Hindlimb muscle (tissue), 1 donor: Measurements from ENCODE around the gene IL17D. TPM values are rescaled to one million over a fixed set of nuclear protein-coding genes. Genes with fewer than 3 reads are reported as not detected.
"Not testable (repeated sequence)": the region's sequence is repeated elsewhere in the genome, so short reads cannot be mapped to it uniquely, and the experiment has no call there.

Experiments used
- DNase-seq: peaks from one replicate; pipeline ENCODE4 v3.0.0-alpha.2; 2013
- polyA plus RNA-seq: library from polyadenylated mRNA; unstranded; fragments of 120-200 nt; gene quantifications from one replicate; pipeline ENCODE4 v1.2.1, GENCODE V29; 2013; ENCODE audit not compliant: insufficient read length

Gene IL17D
- polyA plus RNA-seq, 1 donor, result 18.2 TPM

- DNase-seq, result no peak
These were observed 17.6 kb downstream of the IL17D start for GRCh38 chr13:20721058-20721453.

DNA sequence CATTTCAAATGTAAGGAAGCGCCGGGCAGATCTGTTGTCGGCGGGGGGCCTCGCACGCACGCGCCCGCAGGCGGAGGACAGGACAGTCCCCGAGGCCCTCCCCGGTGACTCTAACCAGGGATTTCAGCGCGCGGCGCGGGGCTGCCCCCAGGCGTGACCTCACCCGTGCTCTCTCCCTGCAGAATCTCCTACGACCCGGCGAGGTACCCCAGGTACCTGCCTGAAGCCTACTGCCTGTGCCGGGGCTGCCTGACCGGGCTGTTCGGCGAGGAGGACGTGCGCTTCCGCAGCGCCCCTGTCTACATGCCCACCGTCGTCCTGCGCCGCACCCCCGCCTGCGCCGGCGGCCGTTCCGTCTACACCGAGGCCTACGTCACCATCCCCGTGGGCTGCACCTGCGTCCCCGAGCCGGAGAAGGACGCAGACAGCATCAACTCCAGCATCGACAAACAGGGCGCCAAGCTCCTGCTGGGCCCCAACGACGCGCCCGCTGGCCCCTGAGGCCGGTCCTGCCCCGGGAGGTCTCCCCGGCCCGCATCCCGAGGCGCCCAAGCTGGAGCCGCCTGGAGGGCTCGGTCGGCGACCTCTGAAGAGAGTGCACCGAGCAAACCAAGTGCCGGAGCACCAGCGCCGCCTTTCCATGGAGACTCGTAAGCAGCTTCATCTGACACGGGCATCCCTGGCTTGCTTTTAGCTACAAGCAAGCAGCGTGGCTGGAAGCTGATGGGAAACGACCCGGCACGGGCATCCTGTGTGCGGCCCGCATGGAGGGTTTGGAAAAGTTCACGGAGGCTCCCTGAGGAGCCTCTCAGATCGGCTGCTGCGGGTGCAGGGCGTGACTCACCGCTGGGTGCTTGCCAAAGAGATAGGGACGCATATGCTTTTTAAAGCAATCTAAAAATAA is 18.2 kb downstream of the IL17D start:
- no peak for DNase-seq

DNA sequence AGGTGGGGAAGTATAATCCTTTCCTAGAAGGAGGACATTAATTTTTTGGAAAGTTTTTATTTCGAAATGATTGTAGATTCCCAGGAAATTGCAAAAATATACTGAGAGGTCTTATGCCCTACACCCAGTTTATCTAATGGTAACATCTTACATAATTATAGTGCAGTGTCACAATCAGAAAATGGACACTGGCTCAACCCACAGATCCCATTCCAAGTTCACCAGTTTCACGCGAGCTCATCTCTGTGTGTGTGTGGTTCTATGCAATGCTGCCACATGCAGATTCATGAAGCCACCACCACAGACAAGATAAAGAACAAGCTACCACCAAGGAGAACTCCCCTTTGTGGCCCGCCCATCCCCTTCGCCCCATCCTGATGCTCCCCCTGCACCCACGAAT is 24.4 kb downstream of the IL17D start:
- no peak for DNase-seq

DNA sequence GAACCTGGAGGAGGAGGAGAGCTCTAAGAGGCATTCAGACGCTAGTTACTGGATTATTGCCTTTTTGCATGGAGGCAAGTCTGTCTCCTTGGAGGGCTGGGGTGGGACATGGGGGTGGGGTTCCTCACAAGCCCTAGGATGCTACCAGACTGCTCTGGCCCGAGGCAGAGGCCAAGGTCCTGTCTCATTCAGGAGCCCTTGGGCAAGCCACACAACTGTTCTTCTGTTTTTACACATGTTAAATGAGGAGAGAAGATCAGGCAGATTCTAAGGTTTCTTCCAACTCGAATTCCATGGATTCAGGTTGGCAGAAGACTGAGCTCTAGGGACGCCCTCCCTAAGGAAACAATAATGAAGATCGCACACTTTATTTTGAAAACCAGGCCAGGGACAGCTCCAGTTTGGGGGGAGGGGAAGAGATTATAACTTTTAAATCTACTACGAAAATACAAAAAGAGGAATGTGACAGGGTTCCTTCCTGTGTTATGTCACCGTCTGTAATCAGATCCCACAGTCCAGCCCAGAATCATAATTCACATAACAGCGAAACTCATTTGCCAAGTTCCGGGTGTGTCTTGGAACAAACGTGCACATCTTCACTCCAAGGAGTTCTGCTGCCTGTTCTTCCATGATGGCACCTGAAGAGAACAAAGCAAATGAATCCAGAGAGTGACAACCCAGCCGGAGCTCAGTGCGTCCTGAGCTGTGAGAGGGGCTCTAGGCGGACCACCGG is 25.2 kb downstream of the IL17D start:
- peak; percentile 84 for DNase-seq

DNA sequence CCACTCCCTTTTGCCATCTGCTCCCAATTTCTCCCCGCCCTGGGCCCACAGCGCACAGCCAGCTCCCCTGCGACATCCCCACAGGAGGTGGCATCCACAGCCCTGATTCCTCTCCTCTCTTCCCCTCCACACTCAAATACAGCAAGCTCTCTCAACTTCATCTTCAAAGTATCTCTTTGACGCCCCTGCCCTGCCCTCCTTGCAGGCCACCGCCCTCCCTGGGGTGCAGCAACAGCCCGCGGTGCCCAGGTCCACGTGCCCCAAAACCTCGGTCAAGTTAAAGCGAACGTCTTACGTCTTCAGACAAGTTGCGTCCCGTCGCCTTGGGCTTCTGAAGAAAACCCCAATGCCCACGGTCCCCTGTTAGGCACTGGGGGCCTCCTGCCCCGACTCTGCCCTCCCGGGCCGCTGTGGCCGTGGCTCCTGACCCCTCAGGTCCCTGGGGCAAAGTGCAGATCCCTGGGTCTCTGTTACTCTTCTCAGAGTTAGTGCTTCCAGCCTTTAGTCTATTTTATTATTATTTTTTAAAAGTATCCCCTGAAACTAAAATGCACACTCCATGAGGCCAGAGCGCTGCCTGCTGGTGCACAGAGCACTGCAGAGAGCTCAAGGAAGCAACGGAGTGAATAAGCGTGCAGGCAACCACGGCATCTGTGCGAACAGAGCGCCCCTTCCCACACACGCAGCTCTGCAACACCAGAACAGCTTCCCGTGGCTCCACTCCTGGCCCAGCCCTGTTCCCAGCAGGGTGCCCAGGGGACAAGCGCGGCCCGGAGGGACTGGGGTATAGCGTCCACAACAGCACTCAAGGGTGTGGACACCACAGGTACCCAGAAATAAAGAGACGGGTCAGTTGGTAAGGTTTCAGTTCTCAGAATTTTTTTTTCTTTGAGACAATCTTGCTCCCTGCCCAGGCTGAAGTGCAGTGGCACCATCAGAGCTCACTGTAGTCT is 26.4 kb downstream of the IL17D start:
- no peak for DNase-seq

DNA sequence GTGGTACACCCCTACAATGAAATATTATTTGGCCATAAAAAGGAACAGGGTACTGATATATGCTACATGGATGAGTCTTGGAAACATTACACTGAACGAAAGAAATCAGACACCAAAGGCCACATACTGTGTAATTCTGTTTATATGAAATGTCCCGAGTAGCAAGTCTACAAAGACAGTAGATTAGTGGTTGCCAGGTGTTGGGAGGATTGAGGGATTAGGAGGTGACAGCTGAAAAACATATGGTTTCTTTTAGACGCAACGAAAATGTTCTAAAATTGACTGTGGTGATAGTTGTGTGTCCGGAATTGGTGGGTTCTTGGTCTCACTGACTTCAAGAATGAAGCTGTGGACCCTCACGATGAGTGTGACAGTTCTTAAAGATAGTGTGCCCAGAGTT is 35.1 kb downstream of the IL17D start:
- DNase-seq, result no peak

DNA sequence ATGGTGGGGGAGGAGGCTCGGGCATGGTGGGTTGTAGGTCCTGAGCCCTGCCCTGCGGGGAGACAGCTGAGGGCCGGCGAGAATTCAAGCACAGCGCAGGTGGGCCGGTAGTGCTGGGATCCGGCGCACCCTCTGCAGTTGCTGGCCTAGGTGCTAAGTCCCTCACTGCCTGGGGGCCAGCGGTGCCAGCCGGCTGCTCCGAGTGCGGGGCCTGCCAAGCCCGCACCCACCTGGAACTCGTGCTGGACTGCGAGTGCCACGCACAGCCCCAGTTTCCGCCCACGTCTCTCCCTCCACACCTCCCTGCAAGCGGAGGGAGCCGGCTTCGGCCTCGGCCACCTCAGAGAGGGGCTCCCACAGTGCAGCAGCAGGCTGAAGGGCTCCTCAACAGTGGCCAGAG is 36.5 kb downstream of the IL17D start:
- no peak for DNase-seq

GRCh38 chr13:20743830-20744404 is 40.4 kb downstream of the IL17D start:
- DNase-seq, result not testable (repeated sequence)

- DNase-seq, result no peak
These were observed 45.9 kb downstream of the IL17D start for GRCh38 chr13:20749377-20749776.

- no peak for DNase-seq
These were observed 50.5 kb downstream of the IL17D start for GRCh38 chr13:20754009-20754408.

DNA sequence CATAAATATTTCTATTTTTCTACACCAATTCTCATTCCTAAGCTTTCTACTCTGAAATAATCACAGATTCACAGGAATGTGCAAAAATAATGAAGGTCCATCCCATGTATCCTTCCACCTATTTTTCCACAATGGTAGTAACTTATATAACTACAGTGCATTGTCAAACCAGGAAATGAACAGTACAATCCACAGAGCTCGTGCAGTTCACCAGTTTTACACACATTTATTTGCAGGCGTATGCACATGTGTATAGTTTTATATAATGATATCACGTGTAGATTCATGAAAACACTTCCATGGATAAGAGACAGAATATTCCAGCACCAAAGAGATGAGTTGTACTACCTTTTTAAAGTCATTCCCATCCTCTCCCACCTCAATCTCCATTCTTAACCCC is 57.4 kb downstream of the IL17D start:
- DNase-seq, result no peak

DNA sequence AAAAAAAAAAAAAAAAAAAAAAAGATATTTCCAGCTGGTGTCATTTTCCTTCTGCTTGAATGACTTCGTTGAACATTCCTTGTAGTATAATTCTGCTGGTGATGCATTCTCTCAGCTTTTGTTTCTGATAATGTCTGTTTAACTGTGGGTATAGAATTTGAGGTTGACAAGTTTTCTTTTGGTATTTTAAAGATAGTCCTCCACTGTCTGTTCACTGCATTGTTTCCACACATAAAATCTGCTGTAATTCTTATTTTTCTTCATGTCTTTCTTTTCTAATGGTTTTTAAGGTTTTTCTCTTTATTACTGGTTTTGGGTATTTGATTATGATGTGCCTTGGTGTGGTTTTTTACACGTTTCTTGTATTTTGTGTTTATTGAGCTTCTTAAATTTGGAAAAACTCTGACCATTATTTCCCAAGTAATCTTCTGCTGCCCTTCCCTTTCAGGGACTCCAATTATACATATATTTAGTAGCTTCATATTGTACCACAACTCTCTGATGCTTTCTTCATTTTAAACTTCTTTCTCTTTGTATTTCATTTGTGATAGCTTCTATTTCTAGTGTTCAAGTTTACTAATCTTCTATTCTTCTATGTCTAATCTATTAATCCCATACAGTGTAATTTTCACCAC is 63.9 kb downstream of the IL17D start:
- DNase-seq, result no peak

DNA sequence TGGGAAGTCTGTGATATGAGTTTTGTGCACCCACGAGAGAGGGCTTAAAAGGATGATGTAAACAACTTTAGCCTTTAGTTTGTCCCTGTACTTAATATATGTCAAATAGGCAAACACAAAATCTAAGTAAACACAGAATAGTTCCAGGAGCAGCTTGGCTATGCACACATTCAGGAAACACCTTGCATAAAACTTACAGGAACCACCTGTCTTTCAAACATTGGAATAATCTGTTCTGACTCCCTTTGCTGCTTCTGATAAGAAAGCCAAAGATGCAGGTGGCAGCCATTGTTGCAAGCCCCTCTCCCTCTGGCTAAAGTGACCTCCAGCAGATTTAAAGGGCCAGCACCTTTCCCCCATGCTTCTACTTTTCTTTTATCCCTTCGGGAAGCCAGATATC is 65.6 kb downstream of the IL17D start:
- no peak for DNase-seq

- DNase-seq, result no peak
These were observed 66.3 kb downstream of the IL17D start for GRCh38 chr13:20769834-20770233.

Other genes starting within 250 kb of the IL17D start
- 24.1 TPM for gene CRYL1, start 177.8 kb upstream of the IL17D start, polyA plus RNA-seq
- gene IFT88, start 136.5 kb upstream of the IL17D start, polyA plus RNA-seq, result 14.1 TPM
- gene EEF1AKMT1, start 70.3 kb downstream of the IL17D start, polyA plus RNA-seq, result 10.3 TPM
- gene XPO4, start 199.0 kb downstream of the IL17D start, polyA plus RNA-seq, result 18.8 TPM